HL-60 (cell line): ENCODE measurements around the gene GRM5.

Experiments used
- DNase-seq, 2 experiments: peaks; one replicate each; pipeline ENCODE4 v3.0.0-alpha.2; 2010 to 2020; ENCODE audit warnings: low read depth in 1 of 2, low spot score in 1 of 2
- H3K27ac ChIP-seq: fragments of 250-450 bp; sonication (Bioruptor Pico); replicated peaks from 2 replicates; pipeline ENCODE4 v1.5.1; 2020; ENCODE audit warnings: mild to moderate bottlenecking, moderate library complexity
- H3K27me3 ChIP-seq: fragments of 250-450 bp; sonication (Bioruptor Pico); 2 replicates; pipeline ENCODE4 v1.5.1; 2021; ENCODE audit warnings: mild to moderate bottlenecking, moderate library complexity; ENCODE audit not compliant: insufficient read depth, poor library complexity, severe bottlenecking
- H3K4me3 ChIP-seq: replicated peaks from 2 replicates; pipeline ENCODE4 v1.5.1; 2011; ENCODE audit warnings: mild to moderate bottlenecking, control low read depth, low read length; ENCODE audit not compliant: insufficient read depth
- GABPA ChIP-seq: IDR thresholded peaks from 2 replicates; pipeline ENCODE4 v1.6.1; 2012; ENCODE audit warnings: low read depth
- POLR2AphosphoS5 ChIP-seq: IDR thresholded peaks from 2 replicates; pipeline ENCODE4 v1.6.1; 2012; ENCODE audit warnings: low read depth
- REST ChIP-seq: IDR thresholded peaks from 2 replicates; pipeline ENCODE4 v1.6.1; 2012; ENCODE audit warnings: low read depth; ENCODE audit not compliant: insufficient replicate concordance
- SPI1 ChIP-seq: IDR thresholded peaks from 2 replicates; pipeline ENCODE4 v1.6.1; 2012; ENCODE audit warnings: low read depth, mild to moderate bottlenecking, borderline replicate concordance
- TF ChIP-seq, protein P1 (sequence below): IDR thresholded peaks from one replicate; pipeline ENCODE4 v1.5.1; 2011; ENCODE audit warnings: low read length, control low read depth, inconsistent platforms; ENCODE audit not compliant: insufficient read depth

GRM5 gene

DNA sequence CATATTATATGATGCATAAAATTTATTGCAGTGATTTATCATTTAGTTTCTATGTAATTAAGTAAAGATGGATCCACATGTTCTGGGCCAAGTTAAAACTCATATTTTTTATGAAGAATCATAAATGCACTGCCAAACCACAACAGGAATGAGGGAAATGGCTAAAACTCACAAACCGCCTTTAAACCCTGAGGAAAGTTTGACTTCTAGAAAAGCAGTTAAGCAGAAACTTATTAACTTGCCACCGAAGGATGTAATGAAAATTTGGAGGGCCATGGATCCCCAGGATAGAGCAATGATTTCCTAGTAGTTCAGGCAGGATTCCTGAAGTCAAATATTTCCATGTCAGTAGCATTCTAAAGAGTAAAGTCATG is 510.0 kb downstream of the GRM5 start:
- no peak for DNase-seq
- Histone ChIP-seq H3K27me3 (peaks cover 9% of the 10 kb centered on the region), H3K27ac (no peak overlapping the region), H3K4me3 (no peak overlapping the region)
- TF ChIP-seq POLR2AphosphoS5 (no peak), SPI1 (no peak), GABPA (no peak), REST (no peak)
- TF ChIP-seq, protein P1, sequence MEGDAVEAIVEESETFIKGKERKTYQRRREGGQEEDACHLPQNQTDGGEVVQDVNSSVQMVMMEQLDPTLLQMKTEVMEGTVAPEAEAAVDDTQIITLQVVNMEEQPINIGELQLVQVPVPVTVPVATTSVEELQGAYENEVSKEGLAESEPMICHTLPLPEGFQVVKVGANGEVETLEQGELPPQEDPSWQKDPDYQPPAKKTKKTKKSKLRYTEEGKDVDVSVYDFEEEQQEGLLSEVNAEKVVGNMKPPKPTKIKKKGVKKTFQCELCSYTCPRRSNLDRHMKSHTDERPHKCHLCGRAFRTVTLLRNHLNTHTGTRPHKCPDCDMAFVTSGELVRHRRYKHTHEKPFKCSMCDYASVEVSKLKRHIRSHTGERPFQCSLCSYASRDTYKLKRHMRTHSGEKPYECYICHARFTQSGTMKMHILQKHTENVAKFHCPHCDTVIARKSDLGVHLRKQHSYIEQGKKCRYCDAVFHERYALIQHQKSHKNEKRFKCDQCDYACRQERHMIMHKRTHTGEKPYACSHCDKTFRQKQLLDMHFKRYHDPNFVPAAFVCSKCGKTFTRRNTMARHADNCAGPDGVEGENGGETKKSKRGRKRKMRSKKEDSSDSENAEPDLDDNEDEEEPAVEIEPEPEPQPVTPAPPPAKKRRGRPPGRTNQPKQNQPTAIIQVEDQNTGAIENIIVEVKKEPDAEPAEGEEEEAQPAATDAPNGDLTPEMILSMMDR: no peak

GRCh38 chr11:88555018-88555828 is 510.6 kb downstream of the GRM5 start:
- DNase-seq: no peak
- Histone ChIP-seq H3K4me3 (no peak overlapping the region), H3K27me3 (peaks cover 10% of the 10 kb centered on the region), H3K27ac (no peak overlapping the region)
- no peak for TF ChIP-seq POLR2AphosphoS5

- no peak for TF ChIP-seq GABPA
- TF ChIP-seq SPI1: no peak
- TF ChIP-seq REST: no peak
- no peak for TF ChIP-seq POLR2AphosphoS5
- TF ChIP-seq, protein P1: no peak
- no peak for DNase-seq
- no peak overlapping the region for H3K4me3 ChIP-seq
- H3K27me3 ChIP-seq: peaks cover 11% of the 10 kb centered on the region
- no peak overlapping the region for H3K27ac ChIP-seq
These were observed 512.6 kb downstream of the GRM5 start for GRCh38 chr11:88553204-88553603.

GRCh38 chr11:88552379-88553062 is 513.3 kb downstream of the GRM5 start:
- Histone ChIP-seq H3K27me3 (peaks cover 12% of the 10 kb centered on the region), H3K27ac (no peak overlapping the region), H3K4me3 (no peak overlapping the region)
- DNase-seq: peak; percentile 4 to 43
- TF ChIP-seq, protein P1: peak; percentile 29
- no peak for TF ChIP-seq POLR2AphosphoS5
